ENCODE measurements around the gene LRCH1.

- TF ChIP-seq CTCF (conservative IDR thresholded peaks at IDR 0.05) (no peak), EZH2 (IDR thresholded peaks at IDR 0.05; ENCODE audit: low read depth) (no peak)
Measured at GRCh38 chr13:46628622-46629365, 75.8 kb downstream of the LRCH1 start.

Measured in PC-9 (cell line).